Measurements from ENCODE around the gene PITHD1. TPM values are rescaled to one million over a fixed set of nuclear protein-coding genes. Genes with fewer than 3 reads are reported as not detected.
"Not testable (repeated sequence)": the region's sequence is repeated elsewhere in the genome, so short reads cannot be mapped to it uniquely, and the experiment has no call there.

PITHD1 gene
- polyA plus RNA-seq, 2 donors: 41.3 to 57.2 TPM

DNA sequence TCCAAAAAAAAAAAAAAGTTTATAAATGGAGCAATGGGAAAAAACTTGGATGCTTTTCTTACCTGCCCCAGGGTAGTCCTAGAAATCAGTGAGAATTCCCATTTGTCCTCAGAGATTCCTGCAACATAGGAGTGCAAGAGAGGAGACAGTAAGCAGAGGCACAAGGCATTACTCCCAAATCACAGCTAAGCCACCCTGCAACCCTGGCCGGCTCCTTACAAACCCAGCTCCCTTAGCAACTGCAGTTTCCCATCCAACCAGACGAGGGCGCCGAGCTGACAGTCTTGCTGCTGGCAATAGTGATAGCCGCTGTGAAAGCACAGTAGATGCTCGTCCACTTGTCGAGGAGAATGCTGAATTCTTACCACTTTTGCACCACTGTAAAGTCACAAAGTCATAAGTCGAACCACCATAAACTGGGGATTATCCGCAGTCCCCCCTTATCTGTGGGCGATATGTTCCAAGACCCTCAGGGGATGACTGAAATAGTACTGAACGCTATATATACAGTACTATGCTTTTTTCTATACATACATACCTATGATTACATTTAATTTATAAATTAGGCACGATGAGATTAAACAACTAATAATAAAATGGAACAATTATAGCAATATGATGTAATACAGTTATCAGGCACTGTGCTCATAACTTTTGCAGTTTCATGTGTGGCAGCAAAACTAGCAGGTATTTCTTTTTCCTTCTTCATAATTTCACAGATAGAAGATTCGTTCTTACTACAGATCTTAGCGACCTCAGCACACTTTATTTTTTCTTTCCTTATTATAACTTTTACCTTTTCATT lies 6.0 kb upstream of the PITHD1 start:
- no peak overlapping the region for H3K4me3 ChIP-seq (ENCODE audit: low read depth in 1 of 2, low read length in 2 of 2)
- no peaks in the 10 kb centered on the region for H3K4me1 ChIP-seq (ENCODE audit: control insufficient read depth in 2 of 2, insufficient read depth in 2 of 2, low read length in 1 of 2)
- no peaks in the 10 kb centered on the region for H3K27me3 ChIP-seq (ENCODE audit: control insufficient read depth in 1 of 2, insufficient read depth in 2 of 2, low read length in 2 of 2)
- peaks cover 0 to 5% of the 10 kb centered on the region in 2 donors for H3K36me3 ChIP-seq (ENCODE audit: control insufficient read depth in 2 of 2, insufficient read depth in 2 of 2, low read length in 1 of 2)
- 15% methylated on average over 14 of the region's 14 CpGs for WGBS, 2 donors
- H3K27ac ChIP-seq (ENCODE audit: low read depth in 2 of 2, low read length in 1 of 2): no peak overlapping the region
- no peaks in the 10 kb centered on the region for H3K9me3 ChIP-seq (ENCODE audit: control insufficient read depth in 2 of 2, insufficient read depth in 1 of 2, low read depth in 1 of 2, low read length in 1 of 2)

- H3K4me1 ChIP-seq (ENCODE audit: control insufficient read depth in 2 of 2, insufficient read depth in 2 of 2, low read length in 1 of 2): no peaks in the 10 kb centered on the region
- WGBS, 2 donors: 86 to 89% methylated on average over 10 of the region's 10 CpGs
- H3K36me3 ChIP-seq (ENCODE audit: control insufficient read depth in 2 of 2, insufficient read depth in 2 of 2, low read length in 1 of 2): peaks cover 0 to 5% of the 10 kb centered on the region in 2 donors
- H3K27ac ChIP-seq (ENCODE audit: low read depth in 2 of 2, low read length in 1 of 2): no peak overlapping the region
- H3K9me3 ChIP-seq (ENCODE audit: control insufficient read depth in 2 of 2, insufficient read depth in 1 of 2, low read depth in 1 of 2, low read length in 1 of 2): no peaks in the 10 kb centered on the region
- H3K4me3 ChIP-seq (ENCODE audit: low read depth in 1 of 2, low read length in 2 of 2): no peak overlapping the region
- H3K27me3 ChIP-seq (ENCODE audit: control insufficient read depth in 1 of 2, insufficient read depth in 2 of 2, low read length in 2 of 2): no peaks in the 10 kb centered on the region
These were observed 5.4 kb upstream of the PITHD1 start for GRCh38 chr1:23772854-23773242.

DNA sequence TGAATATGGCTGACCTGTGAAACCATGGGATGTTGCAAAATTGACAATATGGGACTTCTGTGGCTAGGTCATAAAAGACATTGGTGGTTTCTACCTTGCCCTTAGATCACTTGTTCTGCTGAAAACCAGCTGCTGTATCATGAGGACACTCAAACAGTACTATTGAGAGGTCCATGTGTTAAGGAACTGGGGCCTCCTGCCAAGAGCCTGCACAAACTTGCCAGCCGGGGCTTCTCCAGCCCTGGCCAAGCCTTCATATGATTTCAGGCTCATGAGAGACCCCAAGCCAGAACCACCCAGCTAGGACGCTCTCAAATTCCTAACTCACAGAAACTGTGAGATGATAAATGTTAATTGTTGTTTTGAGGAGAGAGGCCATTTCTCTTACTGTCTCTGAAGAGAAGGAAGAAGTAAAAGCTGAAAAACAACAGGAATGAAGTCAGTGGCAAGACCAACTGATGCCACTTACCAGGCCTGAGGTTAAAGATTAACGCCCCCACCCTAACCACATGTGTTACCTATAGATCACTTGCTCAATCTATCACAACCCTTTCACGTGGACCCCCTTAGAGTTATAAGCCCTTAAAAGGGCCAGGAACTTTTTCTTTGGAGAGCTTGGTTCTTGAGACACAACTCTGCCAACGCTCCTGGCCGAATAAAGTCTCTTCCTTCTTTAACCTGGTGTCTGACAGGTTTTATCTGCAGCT lies 3.9 kb upstream of the PITHD1 start:
- Histone ChIP-seq H3K9me3 (ENCODE audit: control insufficient read depth in 2 of 2, insufficient read depth in 1 of 2, low read depth in 1 of 2, low read length in 1 of 2) (no peaks in the 10 kb centered on the region), H3K4me3 (ENCODE audit: low read depth in 1 of 2, low read length in 2 of 2) (no peak overlapping the region), H3K36me3 (ENCODE audit: control insufficient read depth in 2 of 2, insufficient read depth in 2 of 2, low read length in 1 of 2) (no peaks in the 10 kb centered on the region), H3K4me1 (ENCODE audit: control insufficient read depth in 2 of 2, insufficient read depth in 2 of 2, low read length in 1 of 2) (peaks cover 4% of the 10 kb centered on the region in 2 donors), H3K27ac (ENCODE audit: low read depth in 2 of 2, low read length in 1 of 2) (no peak overlapping the region), H3K27me3 (ENCODE audit: control insufficient read depth in 1 of 2, insufficient read depth in 2 of 2, low read length in 2 of 2) (no peaks in the 10 kb centered on the region)
- WGBS, 2 donors: 76% methylated on average over 6 of the region's 6 CpGs

DNA sequence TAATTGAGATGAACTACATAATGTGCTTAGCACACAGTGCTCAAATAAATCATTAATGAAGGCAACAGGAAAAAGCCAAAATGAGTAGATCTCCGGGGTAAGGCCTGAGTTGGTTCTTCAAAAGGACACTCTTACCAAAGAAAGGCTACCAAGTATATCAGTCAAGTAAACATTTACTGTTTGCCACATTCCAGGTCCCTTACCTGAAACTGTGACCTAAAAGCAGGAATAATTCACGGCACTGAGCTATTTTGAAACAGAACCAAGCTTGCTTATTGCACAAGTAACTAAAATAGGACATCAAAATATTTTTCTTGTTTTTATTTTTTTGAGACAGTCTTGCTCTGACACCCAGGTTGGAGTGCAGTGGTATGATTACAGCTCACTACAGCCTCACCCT lies 2.0 kb upstream of the PITHD1 start:
- peaks cover 4 to 6% of the 10 kb centered on the region in 2 donors for H3K4me1 ChIP-seq (ENCODE audit: control insufficient read depth in 2 of 2, insufficient read depth in 2 of 2, low read length in 1 of 2)
- no peaks in the 10 kb centered on the region for H3K9me3 ChIP-seq (ENCODE audit: control insufficient read depth in 2 of 2, insufficient read depth in 1 of 2, low read depth in 1 of 2, low read length in 1 of 2)
- no peak overlapping the region for H3K4me3 ChIP-seq (ENCODE audit: low read depth in 1 of 2, low read length in 2 of 2)
- 66 to 83% methylated on average over 2 of the region's 2 CpGs for WGBS, 2 donors
- no peak overlapping the region for H3K27ac ChIP-seq (ENCODE audit: low read depth in 2 of 2, low read length in 1 of 2)
- H3K27me3 ChIP-seq (ENCODE audit: control insufficient read depth in 1 of 2, insufficient read depth in 2 of 2, low read length in 2 of 2): no peaks in the 10 kb centered on the region
- no peaks in the 10 kb centered on the region for H3K36me3 ChIP-seq (ENCODE audit: control insufficient read depth in 2 of 2, insufficient read depth in 2 of 2, low read length in 1 of 2)

DNA sequence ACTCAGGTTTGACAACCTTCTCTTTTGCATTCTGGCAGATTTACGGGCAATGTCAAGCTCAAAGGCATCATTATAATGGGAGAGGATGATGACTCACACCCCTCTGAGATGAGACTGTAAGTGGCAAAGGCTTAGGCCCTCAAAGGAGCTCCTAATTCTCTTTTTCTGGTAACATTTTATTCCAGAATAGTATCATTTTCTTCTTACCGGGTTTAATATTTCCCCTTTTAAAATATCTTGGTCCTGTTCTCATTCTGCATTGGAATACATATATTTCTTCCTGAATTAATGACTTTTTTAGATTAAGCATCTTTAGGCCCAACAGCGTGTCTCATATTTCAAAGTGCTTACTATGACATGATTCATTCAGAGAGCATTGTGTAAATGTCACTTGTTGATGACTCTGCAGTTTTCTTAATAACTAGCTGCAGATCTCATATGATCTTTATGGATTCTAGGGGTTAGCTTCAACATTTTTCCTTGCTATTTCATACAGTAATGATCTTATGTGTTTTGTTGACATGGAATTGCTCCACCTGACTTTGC lies 1.7 kb downstream of the PITHD1 start:
- no peaks in the 10 kb centered on the region for H3K27me3 ChIP-seq (ENCODE audit: control insufficient read depth in 1 of 2, insufficient read depth in 2 of 2, low read length in 2 of 2)
- no peaks in the 10 kb centered on the region for H3K36me3 ChIP-seq (ENCODE audit: control insufficient read depth in 2 of 2, insufficient read depth in 2 of 2, low read length in 1 of 2)
- no peaks in the 10 kb centered on the region for H3K9me3 ChIP-seq (ENCODE audit: control insufficient read depth in 2 of 2, insufficient read depth in 1 of 2, low read depth in 1 of 2, low read length in 1 of 2)
- H3K4me3 ChIP-seq (ENCODE audit: low read depth in 1 of 2, low read length in 2 of 2): peak overlapping the region in 1 of 2 donors; percentile 90
- H3K27ac ChIP-seq (ENCODE audit: low read depth in 2 of 2, low read length in 1 of 2): peak overlapping the region; percentile 3 to 30
- H3K4me1 ChIP-seq (ENCODE audit: control insufficient read depth in 2 of 2, insufficient read depth in 2 of 2, low read length in 1 of 2): peaks cover 4 to 6% of the 10 kb centered on the region in 2 donors
- 51 to 58% methylated on average over 3 of the region's 3 CpGs for WGBS, 2 donors

DNA sequence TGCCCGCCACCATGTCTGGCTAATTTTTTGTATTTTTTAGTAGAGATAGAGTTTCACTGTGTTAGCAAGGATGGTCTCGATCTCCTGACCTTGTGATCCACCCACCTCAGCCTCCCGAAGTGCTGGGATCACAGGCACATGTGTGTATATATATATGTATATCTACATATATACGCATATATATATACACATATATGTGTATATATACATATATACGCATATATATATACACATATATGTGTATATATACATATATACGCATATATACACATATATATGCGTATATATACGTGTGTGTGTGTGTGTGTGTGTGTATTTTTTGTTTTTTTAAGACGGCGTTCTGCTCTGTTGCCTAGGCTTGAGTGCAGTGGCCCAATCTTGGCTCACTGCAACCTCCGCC lies 4.9 kb downstream of the PITHD1 start:
- WGBS, 2 donors: 93 to 95% methylated on average over 11 of the region's 11 CpGs

DNA sequence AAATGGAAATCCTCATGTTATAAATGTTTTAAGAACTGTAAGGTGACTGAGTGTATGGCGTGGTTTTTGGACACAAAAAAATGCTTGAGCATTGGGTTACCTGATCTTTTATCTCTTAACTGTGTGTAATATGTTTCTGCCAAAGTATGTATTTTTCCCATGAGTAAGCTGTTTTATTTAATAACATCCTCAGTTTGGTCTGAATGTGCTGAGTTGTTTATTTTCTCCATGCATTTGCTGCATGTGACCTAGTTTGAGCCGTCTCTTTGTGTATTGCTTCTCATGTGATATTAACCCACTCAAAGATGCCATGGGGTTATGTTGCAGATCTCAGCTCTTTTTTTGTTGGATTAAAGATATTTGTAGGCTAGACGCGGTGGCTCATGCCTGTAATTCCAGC lies 6.6 kb downstream of the PITHD1 start:
- WGBS, 2 donors: 84 to 87% methylated on average over 4 of the region's 4 CpGs
- H3K4me1 ChIP-seq (ENCODE audit: control insufficient read depth in 2 of 2, insufficient read depth in 2 of 2, low read length in 1 of 2): no peaks in the 10 kb centered on the region
- H3K36me3 ChIP-seq (ENCODE audit: control insufficient read depth in 2 of 2, insufficient read depth in 2 of 2, low read length in 1 of 2): peaks cover 0 to 8% of the 10 kb centered on the region in 2 donors
- H3K27ac ChIP-seq (ENCODE audit: low read depth in 2 of 2, low read length in 1 of 2): no peak overlapping the region
- no peak overlapping the region for H3K4me3 ChIP-seq (ENCODE audit: low read depth in 1 of 2, low read length in 2 of 2)
- no peaks in the 10 kb centered on the region for H3K9me3 ChIP-seq (ENCODE audit: control insufficient read depth in 2 of 2, insufficient read depth in 1 of 2, low read depth in 1 of 2, low read length in 1 of 2)
- H3K27me3 ChIP-seq (ENCODE audit: control insufficient read depth in 1 of 2, insufficient read depth in 2 of 2, low read length in 2 of 2): no peaks in the 10 kb centered on the region

More for the DNA sequence above, 4.9 kb downstream of the PITHD1 start:
- not testable (repeated sequence) for H3K4me1 ChIP-seq (ENCODE audit: control insufficient read depth in 2 of 2, insufficient read depth in 2 of 2, low read length in 1 of 2); H3K27ac ChIP-seq (ENCODE audit: low read depth in 2 of 2, low read length in 1 of 2); H3K9me3 ChIP-seq (ENCODE audit: control insufficient read depth in 2 of 2, insufficient read depth in 1 of 2, low read depth in 1 of 2, low read length in 1 of 2); H3K4me3 ChIP-seq (ENCODE audit: low read depth in 1 of 2, low read length in 2 of 2); H3K27me3 ChIP-seq (ENCODE audit: control insufficient read depth in 1 of 2, insufficient read depth in 2 of 2, low read length in 2 of 2); H3K36me3 ChIP-seq (ENCODE audit: control insufficient read depth in 2 of 2, insufficient read depth in 2 of 2, low read length in 1 of 2)

- H3K9me3 ChIP-seq (ENCODE audit: control insufficient read depth in 2 of 2, insufficient read depth in 1 of 2, low read depth in 1 of 2, low read length in 1 of 2): no peaks in the 10 kb centered on the region
These were observed 9.5 kb downstream of the PITHD1 start for GRCh38 chr1:23787701-23788100.

GRCh38 chr1:23788695-23789094 lies 10.5 kb downstream of the PITHD1 start:
- H3K36me3 ChIP-seq (ENCODE audit: control insufficient read depth in 2 of 2, insufficient read depth in 2 of 2, low read length in 1 of 2): peaks cover 0 to 13% of the 10 kb centered on the region in 2 donors
- H3K27ac ChIP-seq (ENCODE audit: low read depth in 2 of 2, low read length in 1 of 2): no peak overlapping the region
- WGBS, 2 donors: 90 to 94% methylated on average over 3 of the region's 3 CpGs
- no peak overlapping the region for H3K4me3 ChIP-seq (ENCODE audit: low read depth in 1 of 2, low read length in 2 of 2)
- no peaks in the 10 kb centered on the region for H3K27me3 ChIP-seq (ENCODE audit: control insufficient read depth in 1 of 2, insufficient read depth in 2 of 2, low read length in 2 of 2)
- no peaks in the 10 kb centered on the region for H3K9me3 ChIP-seq (ENCODE audit: control insufficient read depth in 2 of 2, insufficient read depth in 1 of 2, low read depth in 1 of 2, low read length in 1 of 2)
- peaks cover 7 to 15% of the 10 kb centered on the region in 2 donors for H3K4me1 ChIP-seq (ENCODE audit: control insufficient read depth in 2 of 2, insufficient read depth in 2 of 2, low read length in 1 of 2)

More at GRCh38 chr1:23787701-23788100, 9.5 kb downstream of the PITHD1 start:
- H3K36me3 ChIP-seq (ENCODE audit: control insufficient read depth in 2 of 2, insufficient read depth in 2 of 2, low read length in 1 of 2): peaks cover 0 to 8% of the 10 kb centered on the region in 2 donors
- H3K4me3 ChIP-seq (ENCODE audit: low read depth in 1 of 2, low read length in 2 of 2): no peak overlapping the region
- no peak overlapping the region for H3K27ac ChIP-seq (ENCODE audit: low read depth in 2 of 2, low read length in 1 of 2)
- H3K27me3 ChIP-seq (ENCODE audit: control insufficient read depth in 1 of 2, insufficient read depth in 2 of 2, low read length in 2 of 2): no peaks in the 10 kb centered on the region
- peaks cover 7% of the 10 kb centered on the region in 2 donors for H3K4me1 ChIP-seq (ENCODE audit: control insufficient read depth in 2 of 2, insufficient read depth in 2 of 2, low read length in 1 of 2)
- WGBS, 2 donors: 89 to 93% methylated on average over 3 of the region's 3 CpGs
